ENCODE data around the gene TBX19.

The TBX19 gene

DNA sequence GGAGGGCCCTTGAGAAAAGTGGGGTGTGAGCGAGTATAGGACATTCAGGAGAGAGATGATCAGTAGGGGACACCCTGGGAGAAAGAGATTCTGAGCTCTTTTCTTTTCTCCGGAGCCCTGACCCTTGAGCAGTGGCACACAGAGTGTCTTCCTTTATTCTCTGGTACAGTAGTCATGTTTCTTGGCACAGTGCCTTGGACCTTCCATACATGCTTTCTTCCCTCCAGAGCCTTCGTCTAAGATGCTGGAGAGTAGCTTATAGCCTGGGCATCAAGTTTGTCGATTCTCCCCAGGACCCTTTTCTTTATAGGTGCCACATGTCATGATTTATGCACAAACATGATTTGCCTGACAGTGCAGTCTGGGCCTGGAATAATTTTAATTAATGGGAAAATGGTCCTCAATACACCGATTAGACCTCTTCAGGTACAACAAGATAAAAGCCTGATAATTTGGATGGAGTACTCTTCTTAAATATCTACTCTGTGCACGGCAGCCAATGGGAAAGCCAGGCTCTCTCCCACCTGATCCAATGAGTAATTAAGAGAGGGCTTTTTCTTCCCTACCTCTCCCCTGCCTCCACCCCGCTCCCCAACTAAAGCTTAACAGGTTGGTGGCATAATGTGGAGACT, at the start of gene TBX19:
TSS of gene TBX19 (plus strand) at position 582 of the 632 bp plus-strand sequence. CDS start 214 bp downstream, outside the sequence.
- DNase-seq (ENCODE audit: low read depth): no peak

DNA sequence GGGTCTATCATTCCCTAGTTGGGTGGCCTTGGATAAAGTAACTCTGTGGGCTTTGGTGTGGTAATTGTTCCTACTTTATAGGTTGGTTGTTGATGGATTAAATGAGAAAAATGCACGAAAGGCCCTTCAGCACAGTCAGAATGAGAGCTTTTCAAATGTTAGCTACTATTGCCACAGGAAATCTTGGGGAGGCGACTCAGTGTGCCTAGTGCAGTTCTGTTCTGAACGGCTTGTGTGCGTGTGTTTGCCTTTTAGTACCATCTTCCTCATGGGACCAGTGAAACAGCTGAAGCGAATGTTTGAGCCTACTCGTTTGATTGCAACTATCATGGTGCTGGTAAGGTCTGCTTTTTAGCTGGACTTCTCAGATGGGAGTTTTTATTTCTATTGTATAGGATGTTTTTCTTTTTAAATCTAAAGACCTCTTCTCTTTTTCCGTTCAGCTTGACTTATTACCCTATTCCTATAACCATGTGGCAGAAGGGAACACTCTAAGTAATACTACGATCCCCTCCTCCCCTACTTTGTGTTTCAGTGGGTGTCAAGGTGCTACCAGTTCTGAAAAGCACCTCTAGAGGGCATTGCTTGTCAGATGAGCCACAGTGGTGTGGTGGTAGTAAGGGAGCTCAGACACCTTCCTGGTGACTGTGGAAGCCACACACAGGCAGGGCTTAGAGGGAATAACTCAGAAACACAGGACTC, 45.7 kb upstream of the TBX19 start:
- DNase-seq (ENCODE audit: low read depth): no peak

DNA sequence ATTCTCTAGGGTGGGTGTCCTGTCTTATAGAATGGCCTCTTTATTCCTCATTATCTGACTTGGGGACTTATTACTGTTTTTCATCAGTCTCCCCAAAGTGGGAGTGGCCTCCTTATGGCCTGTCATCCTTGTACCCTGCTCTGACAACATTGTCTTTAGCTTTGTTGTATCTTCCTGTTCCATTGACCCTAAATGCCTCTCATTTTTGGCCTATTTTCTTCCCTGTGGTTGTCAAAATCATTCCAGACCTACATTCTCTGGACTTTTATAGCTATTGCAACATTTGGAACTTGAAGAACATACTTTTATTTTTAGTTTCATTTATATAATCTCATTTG, 45.2 kb upstream of the TBX19 start:
- DNase-seq (ENCODE audit: low read depth): no peak

- no peak for DNase-seq (ENCODE audit: low read depth)
Observed at GRCh38 chr1:168235937-168236336, 44.7 kb upstream of the TBX19 start.

DNA sequence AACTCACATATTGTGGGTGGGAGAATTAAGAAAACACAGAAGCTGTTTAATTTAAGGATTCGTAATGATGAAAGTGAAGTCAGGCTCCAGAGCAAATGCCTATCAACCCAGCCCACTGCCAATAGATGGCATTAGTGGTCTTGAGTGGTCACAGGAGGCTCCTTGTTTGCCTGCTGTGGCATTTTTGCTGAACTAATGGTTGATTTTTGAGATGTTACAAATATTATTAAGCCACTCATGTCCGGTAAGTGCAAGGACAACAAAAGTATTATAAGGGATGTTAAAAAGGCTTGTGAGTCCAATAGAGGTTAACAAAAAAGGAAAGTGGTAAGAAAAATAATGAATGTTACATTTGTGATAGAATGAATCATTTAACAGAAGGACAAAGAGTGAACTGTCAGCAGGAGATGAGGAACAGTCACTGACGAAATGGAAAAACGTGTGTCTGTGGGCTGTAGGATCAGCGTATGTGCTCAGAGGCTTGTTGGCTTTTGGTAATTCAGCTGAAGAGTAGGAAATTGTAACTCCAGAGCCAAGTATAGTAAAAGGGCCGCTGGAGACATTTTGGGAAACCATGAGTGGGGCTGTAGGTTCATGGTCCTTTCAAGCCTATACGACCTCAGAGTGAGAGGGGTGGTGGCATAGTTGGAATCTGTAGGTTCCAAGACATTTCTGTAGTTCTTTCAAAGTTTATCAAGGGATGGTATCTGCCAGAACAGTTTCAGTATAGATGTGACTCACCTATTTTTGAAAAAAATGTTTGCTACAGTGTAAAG, 43.7 kb upstream of the TBX19 start:
- no peak for DNase-seq (ENCODE audit: low read depth)

- DNase-seq (ENCODE audit: low read depth): no peak
Observed at GRCh38 chr1:168243198-168243597, 37.5 kb upstream of the TBX19 start.

DNA sequence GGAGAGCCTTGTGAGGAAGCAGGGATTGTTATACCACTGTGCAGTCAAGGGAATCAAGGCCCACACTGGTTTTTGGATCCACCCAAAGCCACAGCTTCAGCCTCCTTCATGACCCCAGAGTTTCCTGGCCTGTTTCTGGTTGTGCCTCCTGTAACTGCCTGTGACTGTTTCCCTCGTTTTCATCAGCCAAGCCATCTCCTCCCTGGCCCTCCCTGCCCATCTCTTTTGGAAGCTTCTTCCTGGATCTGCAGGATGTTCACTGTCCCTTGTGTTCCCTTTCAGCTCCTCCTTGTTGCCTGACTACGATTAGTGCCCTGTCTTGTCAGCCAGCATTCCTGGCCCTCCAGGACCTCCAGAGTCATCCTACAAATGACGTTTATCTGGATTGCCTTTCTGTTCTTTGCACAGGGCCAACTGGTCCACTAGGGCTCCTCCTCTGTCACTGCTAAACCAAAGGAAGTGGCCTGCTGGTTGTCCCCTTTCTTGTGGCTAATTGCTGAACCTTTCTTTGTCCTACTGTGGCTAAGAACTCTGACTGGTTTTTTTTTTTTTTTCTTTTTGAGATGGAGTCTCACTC, 37.0 kb upstream of the TBX19 start:
- no peak for DNase-seq (ENCODE audit: low read depth)

- no peak for DNase-seq (ENCODE audit: low read depth)
Observed at GRCh38 chr1:168245042-168245441, 35.6 kb upstream of the TBX19 start.

GRCh38 chr1:168246506-168246905, 34.2 kb upstream of the TBX19 start:
- DNase-seq (ENCODE audit: low read depth): no peak

GRCh38 chr1:168252204-168252733, 28.4 kb upstream of the TBX19 start:
- DNase-seq (ENCODE audit: low read depth): no peak

DNA sequence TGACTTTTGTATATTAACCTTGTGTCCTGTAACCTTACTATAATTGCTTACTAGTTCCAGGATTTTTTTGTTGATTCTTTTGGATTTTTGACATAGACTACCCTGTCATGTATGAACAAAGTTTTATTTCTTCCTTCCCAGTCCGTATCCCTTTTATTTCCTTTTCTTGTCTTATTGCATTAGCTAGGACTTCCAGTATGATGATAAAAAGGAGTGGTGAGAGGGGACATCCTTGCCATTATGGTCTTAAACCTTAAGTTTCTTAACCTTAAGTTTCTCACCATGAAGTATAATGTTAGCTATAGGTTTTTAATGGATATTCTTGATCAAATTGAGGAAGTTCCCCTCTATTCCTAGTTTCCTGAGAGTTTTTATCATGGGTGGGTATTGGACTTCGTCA, 24.5 kb upstream of the TBX19 start:
- no peak for DNase-seq (ENCODE audit: low read depth)

DNA sequence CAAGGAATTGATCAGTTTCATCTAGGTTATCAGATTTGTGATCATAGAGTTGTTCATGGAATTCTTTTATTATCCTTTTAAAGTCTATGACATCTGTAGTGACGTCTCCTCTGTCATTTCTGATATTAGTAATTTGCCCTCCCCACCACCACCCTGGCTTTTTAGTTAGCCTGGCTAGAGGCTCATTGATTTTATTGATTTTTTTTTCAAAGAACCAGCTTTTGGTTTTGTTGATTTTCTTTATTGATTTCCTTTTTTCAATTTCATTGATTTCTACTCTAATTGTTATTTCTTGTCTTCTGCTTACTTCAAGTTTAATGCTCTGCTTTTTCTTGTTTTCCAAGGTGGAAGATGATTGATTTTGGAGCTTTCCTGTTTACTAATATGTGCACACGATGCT, 23.3 kb upstream of the TBX19 start:
- no peak for DNase-seq (ENCODE audit: low read depth)

GRCh38 chr1:168259567-168259966, 21.1 kb upstream of the TBX19 start:
- no peak for DNase-seq (ENCODE audit: low read depth)

DNA sequence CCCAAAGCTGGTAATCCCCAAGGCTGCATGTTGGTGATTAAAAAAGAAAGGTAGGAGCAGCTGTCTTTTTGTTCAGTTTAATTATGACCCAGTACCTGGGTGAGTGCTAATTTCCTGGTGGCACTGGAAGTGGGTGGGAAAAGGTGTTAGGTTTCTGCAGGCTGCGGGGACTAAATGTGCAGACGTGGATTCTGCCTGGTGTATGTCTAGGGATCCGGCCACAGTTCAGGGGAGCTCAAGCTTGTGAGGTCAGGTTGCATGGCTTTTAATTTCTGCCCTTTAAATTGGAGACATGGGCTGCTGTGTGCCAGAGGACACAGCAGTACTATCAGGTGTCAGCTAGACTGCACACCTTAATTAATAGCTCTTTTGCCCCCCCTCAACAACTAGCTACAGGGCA, 20.3 kb upstream of the TBX19 start:
- no peak for DNase-seq (ENCODE audit: low read depth)

DNA sequence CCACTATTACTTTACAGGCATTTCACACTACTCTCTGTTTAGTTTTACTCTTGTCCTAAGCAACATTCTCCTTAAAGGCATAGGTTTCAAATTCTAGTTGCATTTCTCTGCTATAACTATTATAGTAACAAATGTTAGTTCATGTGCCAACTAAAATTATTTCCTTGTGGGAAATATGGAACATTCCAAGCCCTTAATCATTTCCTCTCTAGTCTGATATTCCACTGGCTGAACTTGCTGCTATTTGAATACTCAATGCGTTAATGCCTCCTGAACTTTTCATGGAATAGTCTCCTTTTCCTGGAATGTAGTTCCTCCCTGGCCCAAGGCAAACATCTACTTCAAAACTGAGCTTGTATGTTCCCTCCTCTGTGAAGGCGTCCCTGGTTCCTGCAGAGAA, 19.3 kb upstream of the TBX19 start:
- DNase-seq (ENCODE audit: low read depth): no peak

DNA sequence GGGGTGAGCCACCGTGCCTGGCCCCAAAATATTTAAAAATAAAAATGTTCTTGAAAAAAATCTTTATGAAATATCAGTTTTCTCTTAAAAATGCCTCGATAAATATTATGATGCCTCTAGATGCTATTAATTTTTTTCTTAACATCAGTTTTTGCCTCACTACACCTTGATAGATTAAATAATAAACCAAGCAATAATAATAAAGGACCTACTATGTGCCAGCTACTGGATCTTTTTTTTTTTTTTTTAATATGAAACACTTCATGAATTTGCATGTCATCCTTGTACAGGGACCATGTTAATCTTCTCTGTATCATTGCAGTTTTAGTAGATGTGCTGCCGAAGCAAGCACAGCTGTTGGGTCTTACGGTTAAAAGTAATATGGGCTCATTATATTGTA, 17.5 kb upstream of the TBX19 start:
- no peak for DNase-seq (ENCODE audit: low read depth)

DNA sequence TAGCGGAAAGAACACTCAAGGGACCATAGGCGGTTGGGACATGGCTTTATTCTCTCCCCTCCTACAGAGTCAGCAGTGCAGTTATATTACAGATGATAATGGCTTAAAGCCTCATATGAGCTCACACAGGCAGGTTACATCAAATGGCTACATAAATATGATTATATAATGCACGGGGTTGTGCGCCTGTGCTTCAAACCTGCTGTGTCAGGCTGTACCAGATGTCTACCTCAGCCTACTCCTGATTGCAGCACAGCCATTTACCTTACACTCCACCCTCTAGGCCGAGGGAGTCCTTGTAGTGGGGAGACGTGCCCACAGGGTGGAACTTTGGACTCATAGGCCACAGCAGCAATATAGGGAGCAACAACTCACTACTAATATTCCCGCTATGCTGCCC, 16.4 kb upstream of the TBX19 start:
- no peak for DNase-seq (ENCODE audit: low read depth)

DNA sequence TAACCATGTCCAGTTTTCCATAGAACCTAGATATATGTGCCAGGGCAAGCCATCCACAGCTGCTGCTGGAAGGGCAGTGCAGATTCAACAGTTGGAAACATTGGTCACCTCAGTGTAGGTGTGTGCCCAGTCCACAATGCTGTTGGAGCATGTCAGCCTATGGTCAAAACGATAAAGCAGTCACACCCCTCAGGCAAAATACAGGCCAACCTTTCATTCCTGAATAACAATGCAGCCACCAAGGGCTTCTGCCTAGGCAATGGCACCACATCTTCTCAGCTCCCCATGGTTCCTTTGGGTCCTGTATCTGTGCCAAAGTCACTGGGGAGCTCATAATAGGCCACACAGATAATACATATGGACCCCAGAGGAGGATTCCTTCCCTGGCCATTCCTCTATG, 15.1 kb upstream of the TBX19 start:
- no peak for DNase-seq (ENCODE audit: low read depth)

- DNase-seq (ENCODE audit: low read depth): no peak
Observed at GRCh38 chr1:168266644-168267186, 14.0 kb upstream of the TBX19 start.

GRCh38 chr1:168271636-168272035, 9.0 kb upstream of the TBX19 start:
- DNase-seq (ENCODE audit: low read depth): no peak

- DNase-seq (ENCODE audit: low read depth): no peak
Observed at GRCh38 chr1:168273575-168273974, 7.1 kb upstream of the TBX19 start.

DNA sequence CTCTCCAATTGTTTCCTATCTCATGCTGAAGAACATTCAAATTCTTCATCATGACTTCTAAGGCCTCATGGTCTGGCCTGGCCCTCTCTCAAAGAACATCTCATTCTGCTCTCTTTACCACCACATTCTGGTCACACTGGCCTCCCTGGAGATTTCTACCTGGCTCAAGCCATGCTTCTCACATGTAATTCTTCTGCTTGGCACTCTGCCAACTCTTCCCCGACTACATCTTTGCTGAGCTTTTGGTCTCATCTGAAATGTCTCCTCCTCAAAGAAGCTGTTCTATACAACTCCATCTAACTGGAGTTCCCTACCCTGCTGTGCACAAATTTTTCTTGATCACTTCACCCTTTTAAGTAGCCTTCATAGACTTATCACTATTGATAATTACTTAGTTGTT, 1.4 kb upstream of the TBX19 start:
- no peak for DNase-seq (ENCODE audit: low read depth)
